Suppressor macrophage (primary cell): ENCODE measurements around the gene GXYLT2.

ENCODE experiments used
- DNase-seq, 4 experiments: peaks; one replicate each; pipeline ENCODE4 v3.0.0-alpha.2; 2020 to 2022

The GXYLT2 gene

GRCh38 chr3:72932416-72932815, 44.6 kb downstream of the GXYLT2 start:
- DNase-seq: no peak

- DNase-seq: peak; percentile 45 to 77 (median 62)
Observed at GRCh38 chr3:72938471-72939265, 50.8 kb downstream of the GXYLT2 start.

GRCh38 chr3:72941245-72941644, 53.4 kb downstream of the GXYLT2 start:
- DNase-seq: no peak

- DNase-seq: no peak
Observed at GRCh38 chr3:72942427-72942826, 54.6 kb downstream of the GXYLT2 start.

- DNase-seq: no peak
Observed at GRCh38 chr3:72944696-72945095, 56.9 kb downstream of the GXYLT2 start.

GRCh38 chr3:72947715-72948490, 60.1 kb downstream of the GXYLT2 start:
- no peak for DNase-seq

GRCh38 chr3:72949016-72949415, 61.2 kb downstream of the GXYLT2 start:
- DNase-seq: no peak

- DNase-seq: no peak
Observed at GRCh38 chr3:72950372-72950771, 62.5 kb downstream of the GXYLT2 start.

- no peak for DNase-seq
Observed at GRCh38 chr3:72950801-72951200, 63.0 kb downstream of the GXYLT2 start.

GRCh38 chr3:72951259-72951722, 63.4 kb downstream of the GXYLT2 start:
- DNase-seq: no peak

GRCh38 chr3:72953325-72953956, 65.6 kb downstream of the GXYLT2 start:
- no peak for DNase-seq

- no peak for DNase-seq
Observed at GRCh38 chr3:72957297-72957696, 69.5 kb downstream of the GXYLT2 start.

- no peak for DNase-seq
Observed at GRCh38 chr3:72959336-72959735, 71.5 kb downstream of the GXYLT2 start.

- peak; percentile 29 to 52 (median 48) for DNase-seq
Observed at GRCh38 chr3:72960812-72961518, 73.1 kb downstream of the GXYLT2 start.

GRCh38 chr3:72961752-72962151, 73.9 kb downstream of the GXYLT2 start:
- no peak for DNase-seq

GRCh38 chr3:72962317-72962716, 74.5 kb downstream of the GXYLT2 start:
- no peak for DNase-seq

- no peak for DNase-seq
Observed at GRCh38 chr3:72964633-72965032, 76.8 kb downstream of the GXYLT2 start.

GRCh38 chr3:72968266-72968664, 80.4 kb downstream of the GXYLT2 start:
- no peak for DNase-seq

- no peak for DNase-seq
Observed at GRCh38 chr3:72969766-72970165, 81.9 kb downstream of the GXYLT2 start.

GRCh38 chr3:72970942-72971341, 83.1 kb downstream of the GXYLT2 start:
- DNase-seq: no peak

- DNase-seq: no peak
Observed at GRCh38 chr3:72972706-72973030, 84.8 kb downstream of the GXYLT2 start.

- no peak for DNase-seq
Observed at GRCh38 chr3:72973031-72973723, 85.3 kb downstream of the GXYLT2 start.
